Activated T-cell treated with anti-CD3 and anti-CD28 coated beads, Interleukin-2, amount 50 U/mL, for 48 hours (primary cell): ENCODE data around the gene AOPEP.

Source experiments
- DNase-seq, 2 experiments: peaks; one replicate each; pipeline ENCODE4 v3.0.0-alpha.2; 2020

Gene AOPEP

DNA sequence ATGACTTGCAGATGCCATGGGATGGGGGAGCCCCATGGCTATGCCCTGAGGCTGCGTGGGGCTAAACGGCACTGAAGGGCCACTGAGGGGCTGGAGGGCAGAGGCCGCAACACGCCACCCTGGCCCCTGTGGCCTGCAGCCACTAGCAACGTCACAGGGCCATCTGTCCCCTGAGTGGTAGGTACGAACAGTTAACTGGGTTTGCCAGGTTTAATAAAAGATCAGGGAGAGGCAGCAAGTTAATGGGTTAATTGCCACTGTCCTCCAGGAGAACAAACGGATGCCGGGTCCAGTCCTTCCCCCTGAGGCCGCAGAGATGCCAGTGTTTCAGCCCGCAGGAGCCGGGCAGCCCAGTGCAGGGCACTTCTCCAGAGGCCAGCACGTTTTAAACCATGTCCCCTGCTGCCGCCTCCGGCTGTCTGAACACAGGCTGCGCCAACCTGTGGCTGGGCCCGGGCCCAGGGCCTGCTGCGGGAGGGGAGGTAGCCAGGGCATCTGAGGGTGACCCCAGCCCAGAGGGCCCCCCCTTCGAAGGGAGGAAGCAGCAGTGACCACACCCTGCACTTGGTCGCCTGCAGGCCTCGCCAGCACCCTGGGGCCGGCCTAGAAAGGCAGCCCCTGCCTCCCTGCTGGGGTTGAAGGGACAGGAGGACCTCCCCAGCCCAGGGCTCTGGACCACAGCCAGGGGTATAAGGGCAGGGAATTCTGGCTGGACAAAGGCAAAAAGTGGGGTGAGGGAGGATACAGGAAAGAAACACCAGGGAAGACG is 363.7 kb downstream of the AOPEP start:
- DNase-seq: no peak

DNA sequence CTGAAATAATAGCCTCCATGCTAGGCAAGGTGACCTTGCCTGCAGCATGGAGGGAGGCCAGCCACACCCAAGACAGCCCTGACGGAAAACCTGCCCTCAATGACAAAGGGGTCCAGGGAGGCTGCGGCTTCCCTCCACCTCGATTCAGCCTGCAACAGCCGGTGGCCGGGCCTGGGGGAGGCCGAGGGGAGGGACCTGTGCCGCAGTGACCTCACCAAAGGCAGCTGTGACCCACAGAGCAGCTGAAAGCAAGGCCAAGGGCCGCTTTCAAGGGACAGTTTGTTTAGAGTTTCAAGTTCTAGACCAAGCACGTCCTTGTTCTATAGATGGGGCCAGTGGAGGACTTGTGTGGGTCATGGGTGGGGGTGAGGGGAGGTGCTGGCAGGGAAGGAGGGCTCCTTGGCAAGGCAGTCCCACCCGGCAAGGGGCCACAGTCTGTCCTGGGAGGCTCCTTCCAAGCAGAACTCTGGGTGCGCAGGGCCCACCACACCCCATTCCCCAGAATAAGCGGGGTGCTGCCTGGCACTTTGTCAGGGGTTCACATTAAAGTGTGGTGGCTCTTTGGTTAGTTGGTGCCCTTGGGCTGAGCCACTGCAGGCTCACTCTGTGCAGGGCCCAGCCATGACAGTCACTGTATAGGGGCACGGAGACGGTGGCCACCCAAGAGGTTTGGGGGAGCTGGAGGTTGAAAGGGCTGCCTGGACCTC is 364.5 kb downstream of the AOPEP start:
- DNase-seq: no peak

DNA sequence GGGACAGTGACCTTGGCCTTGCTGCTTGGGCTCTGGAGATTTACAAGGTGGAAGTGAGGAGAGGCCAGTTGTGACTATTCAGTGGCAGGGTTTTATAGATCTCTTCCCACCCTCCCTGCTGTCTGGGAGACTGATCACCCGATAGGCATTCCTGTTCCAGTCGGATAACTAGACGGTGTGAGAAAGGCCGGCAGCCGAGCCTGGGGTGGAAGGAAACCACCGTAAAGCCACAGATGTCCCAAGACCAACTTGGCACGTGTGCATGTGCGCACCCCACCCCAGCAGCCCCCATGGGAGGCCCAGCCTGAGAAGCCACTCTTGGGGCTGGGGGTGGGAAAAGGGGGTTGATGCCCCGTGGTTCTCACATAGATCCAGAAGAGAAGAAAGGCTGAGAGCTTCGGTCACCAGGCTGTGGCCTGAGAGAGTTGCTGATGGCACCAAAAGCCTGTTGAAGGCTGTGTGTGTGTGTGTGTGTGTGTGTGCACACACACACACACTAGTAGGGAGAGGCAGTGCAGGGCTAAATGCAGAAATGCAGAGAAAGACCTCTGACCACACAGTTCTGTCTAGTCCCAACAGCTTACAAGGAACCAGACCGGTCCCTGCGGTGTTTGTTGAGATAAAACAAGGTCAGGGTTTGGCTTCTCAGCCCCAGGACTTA is 365.2 kb downstream of the AOPEP start:
- DNase-seq: no peak

DNA sequence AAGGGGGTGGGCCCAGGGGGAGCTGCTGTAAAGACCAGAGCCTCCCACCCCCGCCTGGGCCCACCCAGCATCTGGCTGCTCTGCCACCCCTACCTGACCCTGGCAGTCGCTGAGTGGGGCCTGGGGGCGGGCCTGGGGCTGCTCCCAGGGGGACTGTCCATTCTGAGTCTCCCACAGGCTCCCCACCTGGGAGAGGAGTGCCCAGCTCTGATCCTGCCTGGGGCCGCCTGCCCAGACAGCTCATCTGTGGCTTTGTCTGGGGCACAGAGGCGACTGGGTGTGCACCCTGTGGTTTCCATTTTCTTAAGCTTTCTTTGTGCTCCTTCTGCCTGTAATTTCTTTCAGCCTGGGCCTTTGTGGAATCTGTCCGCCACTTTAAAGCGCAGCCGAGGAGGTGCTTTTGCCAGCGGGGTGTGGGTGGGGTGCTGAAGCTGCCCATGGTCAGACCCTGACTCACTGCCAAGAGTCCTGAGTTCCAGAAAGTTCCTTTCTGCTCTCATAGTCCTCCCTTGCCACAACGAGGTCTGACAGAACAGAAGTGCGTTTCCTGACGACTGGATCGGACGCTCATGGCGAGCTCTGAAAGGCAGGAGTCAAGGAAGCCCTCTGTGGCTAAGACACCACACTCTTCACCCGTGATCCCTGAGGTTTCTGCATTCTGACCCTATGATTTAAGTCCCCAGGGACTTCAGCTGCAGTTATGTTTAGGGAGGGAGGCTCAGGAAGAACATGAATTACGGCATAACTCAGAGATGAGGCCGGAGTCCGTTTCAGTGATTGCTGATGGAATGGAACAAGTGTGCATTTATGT is 366.0 kb downstream of the AOPEP start:
- no peak for DNase-seq

DNA sequence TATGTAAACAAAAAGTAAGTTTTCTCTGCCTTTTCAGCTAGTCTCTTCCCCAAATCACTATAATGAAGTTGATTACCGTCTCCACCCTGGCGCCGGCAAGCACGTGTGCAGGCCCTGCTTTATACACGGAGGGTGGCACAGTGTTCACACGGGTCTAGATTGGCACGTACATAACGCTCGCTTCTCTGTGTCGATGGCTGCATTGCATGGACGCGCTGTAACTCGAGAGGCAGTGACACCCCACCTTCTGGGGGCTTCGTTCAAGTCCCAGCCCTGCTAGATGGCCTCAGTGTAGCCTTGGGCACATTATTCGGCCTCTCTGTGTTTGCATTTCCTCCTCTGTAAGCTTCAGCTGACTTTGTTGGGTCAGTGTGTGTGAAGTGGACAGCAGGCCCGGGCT is 367.1 kb downstream of the AOPEP start:
- DNase-seq: no peak

DNA sequence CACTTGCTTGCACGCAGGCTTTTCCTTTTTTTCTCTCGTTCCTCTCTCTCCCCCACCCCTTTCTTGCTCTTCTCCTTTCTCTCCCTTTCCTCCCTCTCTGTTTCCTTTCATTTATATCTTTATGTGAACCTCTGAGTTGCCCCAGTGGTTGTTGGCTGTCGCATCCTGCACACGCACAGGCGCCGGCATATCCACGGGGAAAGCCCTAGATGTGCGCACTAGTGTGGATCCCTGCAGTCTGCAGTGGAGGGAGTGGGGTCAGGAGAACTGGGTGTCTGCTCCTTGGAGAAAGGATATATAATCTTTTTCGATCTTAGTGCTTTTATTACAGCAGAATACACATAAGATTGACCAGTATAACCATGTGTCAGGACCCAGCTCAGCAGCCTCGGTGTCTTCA is 367.5 kb downstream of the AOPEP start:
- no peak for DNase-seq

DNA sequence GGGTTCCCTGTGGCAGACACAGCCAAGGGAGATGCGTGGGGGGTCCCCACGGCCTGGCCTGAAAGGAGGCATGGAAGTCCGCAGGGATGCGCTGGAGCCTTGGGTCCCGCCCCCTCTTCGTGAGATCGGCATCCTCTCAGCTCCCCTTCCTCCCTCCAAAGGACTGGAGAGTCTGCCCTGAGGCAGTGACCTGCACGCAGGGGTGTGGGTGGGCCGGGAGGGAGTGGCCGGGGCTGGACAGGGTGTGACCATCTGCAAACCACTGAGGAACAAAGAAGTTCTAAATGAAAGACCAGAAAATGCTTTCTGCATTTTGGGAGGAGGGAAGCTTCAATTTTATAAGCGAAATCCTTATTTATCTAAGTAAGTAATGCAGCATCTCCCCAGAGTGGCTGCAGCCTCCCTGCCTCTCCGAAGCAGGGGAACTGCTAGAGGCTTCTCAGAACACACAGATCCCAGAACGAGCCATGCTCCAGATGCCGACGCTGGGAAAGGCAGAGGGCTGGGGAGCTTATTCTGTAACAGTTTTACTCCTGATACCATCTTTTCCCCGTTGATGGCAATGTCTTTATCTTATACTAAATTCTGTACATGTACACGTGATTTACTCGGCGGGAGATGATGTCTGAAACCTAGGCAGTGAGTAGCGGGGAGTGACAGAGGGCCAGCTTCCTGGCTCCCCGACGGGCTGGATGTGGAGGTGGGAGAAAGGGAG is 369.3 kb downstream of the AOPEP start:
- DNase-seq: no peak

DNA sequence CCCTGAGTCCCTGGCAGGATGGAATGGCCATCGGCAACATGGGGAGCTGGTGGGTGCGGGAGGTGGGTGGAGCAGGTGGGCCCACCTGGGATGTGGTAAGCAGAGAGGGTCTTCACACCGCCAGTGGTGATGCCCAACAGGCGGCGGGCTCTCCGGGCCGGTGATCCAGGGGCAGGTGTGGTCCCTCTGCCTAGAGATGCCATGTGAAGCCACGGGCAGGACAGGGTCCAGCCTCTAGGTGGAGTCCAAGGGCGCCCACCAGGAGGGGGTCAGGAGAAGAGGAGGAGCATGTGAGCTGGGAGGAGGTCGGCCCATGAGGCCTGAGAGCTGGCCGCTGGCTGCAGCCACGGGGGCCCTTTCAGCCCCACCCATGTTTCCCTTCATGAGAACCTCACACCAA is 369.9 kb downstream of the AOPEP start:
- DNase-seq: no peak

DNA sequence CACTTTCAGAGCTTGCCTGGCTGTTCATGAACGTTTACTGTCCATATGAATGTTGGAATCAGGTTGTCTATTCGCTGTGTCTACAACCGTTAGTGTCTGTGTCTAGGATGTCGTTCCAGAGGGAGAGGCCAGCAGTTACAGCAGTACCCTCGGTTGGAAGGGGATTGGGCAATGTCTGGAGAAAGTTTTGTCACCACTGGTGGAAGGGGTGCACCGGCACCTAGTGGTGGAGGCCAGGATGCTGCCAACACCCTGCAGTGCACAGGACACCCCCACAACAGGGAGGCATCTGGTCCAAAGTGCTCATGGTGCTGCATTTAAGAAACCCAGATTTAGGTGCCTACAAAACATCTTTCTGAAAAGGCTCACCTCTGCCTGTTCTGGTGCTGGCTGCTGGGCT is 370.3 kb downstream of the AOPEP start:
- no peak for DNase-seq

DNA sequence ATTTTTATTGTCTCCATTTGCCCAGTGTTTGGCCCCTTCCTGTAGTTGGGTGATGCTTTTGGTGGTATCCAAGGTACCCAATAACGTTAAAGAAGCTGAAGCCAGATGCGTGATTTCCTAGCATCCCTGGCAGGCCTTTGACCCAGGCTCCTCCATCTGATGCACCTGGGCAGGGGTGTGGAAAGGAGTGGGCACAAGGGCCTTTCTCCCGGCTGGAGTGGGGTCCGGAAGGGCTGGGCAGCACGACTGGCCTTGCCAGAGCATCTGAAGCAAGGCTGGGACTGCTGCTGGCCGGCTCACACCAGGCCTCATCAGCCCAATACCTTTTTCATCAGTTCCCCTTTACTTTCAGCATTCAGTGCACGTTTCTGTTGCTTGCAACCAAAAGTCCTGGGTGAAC is 370.8 kb downstream of the AOPEP start:
- DNase-seq: no peak

DNA sequence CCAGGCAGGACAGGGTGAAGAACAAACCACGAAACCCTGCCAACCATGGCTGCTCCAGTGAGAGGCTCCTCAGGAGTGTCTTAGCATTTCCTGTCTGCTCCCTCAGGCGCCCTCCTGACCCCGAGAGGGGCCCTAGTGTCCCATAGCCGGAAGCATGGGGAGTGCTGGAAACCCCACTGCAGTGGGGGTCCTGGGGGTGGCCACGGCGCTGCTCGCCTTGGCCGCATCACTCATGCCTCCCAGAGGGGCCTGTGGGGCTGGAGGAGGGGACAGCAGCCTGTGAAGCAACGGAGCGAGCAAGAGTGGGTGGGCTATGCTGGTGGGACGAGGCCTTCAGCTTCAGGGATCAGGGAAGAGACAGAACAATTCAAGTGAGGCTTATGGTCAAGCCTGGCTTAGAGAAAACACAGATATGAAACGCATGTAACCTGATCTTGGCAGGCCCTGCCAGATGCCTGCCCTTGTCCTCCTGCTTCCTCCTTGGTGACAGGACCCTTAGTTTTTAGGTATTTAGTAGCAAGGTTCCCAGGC is 372.0 kb downstream of the AOPEP start:
- DNase-seq: no peak

DNA sequence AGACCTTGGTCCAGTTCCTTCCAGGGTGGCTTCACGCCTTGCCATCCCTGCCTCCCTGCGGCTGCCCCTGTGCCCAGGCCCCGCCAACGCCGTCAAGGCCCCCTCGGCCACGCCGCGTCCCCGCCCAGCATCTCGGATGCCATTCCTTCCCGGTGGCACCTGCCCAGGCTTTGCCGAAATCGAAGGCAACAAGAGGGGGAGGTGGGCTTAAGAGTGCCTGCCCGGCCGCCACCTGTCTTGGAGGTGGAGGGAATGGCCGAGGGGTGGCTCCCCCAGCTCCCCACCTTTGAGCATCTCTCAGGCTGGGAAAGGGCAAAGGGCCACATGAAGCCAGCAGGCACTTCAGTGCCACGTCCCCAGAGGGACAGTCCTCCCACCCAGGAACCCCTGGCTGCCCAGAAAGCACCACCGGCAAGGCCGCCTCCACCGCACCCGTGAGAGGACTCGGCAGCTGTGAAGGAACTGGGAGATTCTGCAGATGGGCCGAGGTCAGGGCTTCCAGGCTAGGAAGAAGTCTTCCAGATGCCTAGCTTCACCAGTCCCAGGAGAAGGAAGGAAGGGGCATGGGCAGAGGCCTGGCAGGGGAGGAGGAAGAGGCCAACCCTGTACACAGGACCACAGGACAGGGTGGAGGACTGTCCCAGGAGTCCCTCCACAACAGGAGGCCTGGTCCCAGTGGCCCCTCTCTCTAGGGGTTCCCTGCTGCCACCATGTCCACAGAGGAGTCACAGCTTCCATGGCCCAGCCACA is 373.0 kb downstream of the AOPEP start:
- DNase-seq: no peak

DNA sequence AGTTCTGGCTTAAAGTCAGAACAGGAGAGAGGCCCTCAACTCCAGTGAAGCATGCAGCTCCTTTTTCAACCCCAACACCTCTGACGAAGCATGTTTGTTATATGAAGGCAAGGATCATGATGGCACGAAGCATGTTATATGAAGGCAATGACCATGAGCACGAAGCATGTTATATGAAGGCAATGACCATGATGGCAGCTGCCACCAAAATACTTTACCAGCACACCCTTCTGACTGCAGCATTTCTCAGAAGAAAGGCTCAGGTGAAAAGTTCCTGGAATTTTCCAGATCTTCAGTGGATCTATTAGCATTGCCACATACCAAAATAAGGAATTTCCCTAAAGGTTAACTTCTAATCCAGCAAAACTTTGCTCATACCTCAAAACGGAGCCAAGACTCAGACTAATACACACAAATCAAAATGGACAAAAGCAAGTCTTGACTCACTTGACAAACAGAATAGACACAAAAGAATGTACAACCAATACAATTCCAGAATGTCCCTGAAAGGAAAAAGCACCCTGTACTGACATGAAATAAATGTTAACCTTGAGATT is 373.6 kb downstream of the AOPEP start:
- no peak for DNase-seq

DNA sequence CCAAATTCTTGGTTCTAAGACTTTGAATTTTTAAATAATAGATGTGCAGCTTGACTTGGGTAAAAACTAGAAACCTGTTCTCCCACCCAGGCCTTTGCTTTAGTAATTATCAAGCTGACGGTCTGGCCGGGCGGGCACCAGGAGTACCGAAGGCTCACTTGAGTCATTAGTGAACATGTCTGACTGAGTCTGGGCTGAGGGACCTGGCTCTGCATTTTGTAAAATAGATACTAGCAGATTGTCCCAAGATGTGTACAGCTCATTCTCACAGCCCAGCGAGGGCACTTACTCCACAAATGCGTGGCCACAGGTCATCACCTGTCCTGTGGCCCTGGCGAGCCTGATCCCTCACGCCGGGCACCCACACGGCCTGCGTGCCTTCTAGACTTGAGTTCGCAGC is 374.8 kb downstream of the AOPEP start:
- no peak for DNase-seq

DNA sequence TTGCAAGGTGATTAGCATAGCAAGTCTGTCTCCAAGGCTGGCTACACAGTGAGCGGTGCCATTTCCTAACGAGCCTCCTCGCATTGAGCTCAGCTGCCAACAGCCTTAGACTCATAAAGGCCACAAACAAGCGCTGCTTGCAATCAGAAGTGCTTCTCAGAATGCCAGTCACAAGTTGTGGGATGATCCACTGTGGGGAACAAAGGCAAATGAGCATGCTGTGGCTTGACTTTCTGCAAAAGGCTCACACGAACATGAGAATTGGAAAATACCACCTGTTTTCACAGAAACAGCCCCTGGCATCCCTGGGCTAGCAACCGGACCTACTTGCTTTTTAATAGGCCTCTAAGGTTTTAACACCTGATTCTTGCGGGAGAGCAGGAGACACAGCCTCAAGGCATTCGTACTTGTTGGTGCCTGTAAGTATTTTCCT is 375.5 kb downstream of the AOPEP start:
- DNase-seq: no peak

DNA sequence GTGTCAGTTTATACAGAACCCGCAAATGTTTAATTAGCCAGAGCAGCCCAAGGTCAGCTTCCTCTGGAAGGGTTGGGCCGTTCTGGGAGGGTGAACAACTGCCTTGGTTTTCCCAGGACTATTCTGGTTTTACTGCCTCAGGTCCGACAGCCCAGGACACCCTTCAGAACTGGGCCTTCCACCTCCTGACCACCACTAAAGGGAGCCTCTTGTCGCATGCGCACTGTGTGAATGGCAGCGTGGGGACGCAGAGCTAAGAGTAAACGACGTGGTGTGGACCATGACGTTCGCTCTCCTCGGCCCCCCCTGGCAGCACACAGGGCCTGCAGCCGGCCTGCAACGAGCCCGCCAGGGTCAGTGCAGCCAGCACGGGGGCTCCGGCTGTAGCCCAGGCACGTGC is 376.1 kb downstream of the AOPEP start:
- DNase-seq: no peak

DNA sequence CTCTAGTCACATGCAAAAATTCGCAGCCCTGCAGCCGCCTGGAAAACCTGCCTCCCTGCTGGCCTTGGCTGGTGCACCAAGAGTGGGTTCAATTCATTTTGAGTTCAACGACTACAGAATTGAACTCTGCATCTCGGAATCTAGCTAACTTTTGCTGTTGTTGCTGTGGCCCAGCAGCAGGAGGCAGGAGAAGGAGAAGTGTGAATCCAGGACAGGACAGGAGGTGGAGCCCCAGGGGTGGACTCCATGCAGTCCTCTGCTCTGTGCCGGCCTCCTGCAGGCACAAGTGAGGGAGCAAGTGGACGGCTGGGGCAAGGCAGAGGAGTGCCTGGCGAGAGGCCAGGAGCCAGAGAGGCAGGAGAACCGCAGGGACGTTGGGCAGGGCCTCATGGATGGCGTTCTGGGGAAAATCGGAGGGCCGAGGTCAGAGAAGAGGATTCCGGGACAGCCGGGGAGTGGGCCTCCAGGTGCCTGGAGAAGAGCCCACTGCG is 376.8 kb downstream of the AOPEP start:
- no peak for DNase-seq

DNA sequence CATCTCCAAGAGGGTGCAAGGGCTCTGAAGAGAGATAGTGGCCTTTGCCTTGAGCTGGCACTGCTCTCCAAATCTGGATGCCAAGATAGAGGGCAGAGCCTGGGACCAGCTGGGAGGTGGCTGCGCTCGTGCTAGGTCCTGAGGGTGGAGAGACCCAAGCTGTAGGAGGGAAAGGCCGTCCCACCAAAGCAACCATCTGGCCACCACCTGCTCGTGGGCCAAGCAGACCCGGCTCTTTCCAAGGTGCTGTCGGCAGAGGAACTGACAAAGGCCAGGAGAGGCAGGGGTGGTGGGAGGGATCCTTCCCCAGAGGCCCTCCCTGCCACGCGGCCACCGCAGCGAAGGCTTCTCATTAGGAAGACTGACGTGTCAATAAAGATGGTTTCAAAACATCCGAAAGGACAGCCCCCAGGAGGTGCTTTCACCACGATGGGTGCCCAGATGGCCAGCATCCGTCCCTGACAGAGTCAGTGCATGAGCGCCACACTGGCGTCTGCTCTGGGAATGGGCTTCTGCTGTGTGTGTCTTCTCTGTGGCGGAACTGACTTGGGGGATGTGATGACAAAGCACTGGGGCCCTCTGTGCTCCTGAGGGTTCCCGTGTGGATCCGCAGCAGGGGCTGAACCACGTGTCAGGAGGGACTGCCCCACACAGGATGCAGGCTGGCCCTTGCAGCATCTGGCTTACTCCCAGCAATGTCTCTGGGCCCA is 377.5 kb downstream of the AOPEP start:
- DNase-seq: no peak

DNA sequence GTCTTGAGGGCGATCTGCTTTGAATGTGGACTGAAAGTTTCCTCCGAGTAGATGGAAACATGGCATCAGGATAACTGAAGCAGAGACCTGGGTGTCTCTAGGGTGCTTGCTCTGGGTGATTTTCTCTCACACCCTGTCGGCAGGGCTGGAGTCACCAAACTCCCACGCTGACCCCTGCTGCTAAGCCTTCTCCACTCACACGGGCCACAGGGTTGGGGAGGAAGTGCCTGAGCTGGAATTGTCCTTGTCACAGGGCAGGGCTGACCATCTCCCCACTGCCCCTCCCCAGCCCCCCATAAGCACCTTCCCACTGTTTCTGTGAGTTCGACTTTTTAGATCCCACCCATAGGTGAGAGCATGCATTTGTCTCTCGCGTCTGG is 378.1 kb downstream of the AOPEP start:
- no peak for DNase-seq

DNA sequence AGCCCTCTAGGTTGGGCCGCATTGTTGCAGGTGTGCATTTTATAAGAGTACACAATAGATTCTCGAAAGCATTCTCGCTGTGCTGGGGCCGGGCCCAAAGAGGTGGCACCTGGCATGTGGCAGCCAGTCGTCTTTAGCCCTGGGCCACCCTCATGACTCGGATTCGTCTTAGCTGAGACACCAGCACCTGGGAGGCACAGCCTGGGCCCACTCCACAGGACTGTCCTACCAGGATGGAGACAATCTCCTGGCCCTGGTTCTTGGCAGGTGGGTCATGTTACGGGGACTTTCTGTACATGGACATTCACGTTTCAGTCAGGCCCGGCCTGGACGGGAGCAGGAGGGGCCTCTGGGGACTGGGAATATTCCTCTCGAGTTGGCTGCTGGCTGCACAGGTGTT is 378.5 kb downstream of the AOPEP start:
- no peak for DNase-seq
